Fibroblast of skin of right quadriceps (primary cell): ENCODE measurements around the gene SAMSN1.
"Not testable (repeated sequence)": the region's sequence is repeated elsewhere in the genome, so short reads cannot be mapped to it uniquely, and the experiment has no call there.

Source experiments
- DNase-seq: peaks from one replicate; pipeline ENCODE4 v3.0.0-alpha.2; 2013

Gene SAMSN1

DNA sequence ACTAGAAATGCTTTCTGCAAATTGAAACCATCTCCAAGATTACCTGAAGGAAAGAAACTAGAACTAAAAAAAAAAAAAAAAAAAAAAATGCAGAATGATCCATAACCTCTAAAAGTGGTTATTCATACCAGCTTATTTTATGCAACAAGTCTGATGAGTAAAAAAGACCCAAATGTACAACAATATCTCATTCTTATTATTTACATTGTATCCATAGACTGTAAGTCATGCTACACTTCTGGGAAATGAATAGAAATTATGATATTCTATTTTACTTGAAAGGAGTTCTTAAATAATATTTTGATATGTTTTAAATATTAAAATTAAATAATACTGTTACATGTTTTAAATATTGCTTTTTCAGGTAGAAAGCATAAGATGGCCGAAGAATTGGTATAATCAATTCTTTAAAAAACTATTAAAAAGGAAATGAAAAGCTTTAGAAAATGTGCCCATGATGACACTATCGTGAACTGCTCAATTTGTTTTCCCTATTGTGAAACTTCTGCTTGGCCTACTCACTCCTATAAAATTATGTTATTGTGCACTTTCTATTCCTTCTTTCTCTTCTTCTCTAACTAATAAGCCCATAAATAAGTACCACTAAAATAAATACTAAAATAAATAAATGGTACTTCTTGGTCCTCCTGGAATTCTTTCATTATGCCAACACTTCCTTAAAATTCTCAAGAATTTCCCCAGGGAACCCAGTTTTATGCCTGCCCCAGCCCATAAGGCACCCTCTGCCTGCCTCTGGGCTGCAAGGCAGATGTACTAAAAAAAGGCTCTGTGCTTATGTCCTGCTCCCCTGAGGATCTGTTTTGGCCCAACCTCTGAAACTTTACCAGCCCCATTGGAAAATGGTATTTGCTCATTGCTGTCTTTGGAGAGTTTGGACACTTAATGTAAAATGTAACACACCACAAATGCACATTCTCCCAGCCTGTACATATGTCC, 18.1 kb downstream of the SAMSN1 start:
- no peak for DNase-seq

GRCh38 chr21:14526836-14527695, 19.0 kb downstream of the SAMSN1 start:
- no peak for DNase-seq

- DNase-seq, result no peak
Observed at GRCh38 chr21:14526199-14526598, 19.9 kb downstream of the SAMSN1 start.

GRCh38 chr21:14523234-14523633, 22.9 kb downstream of the SAMSN1 start:
- no peak for DNase-seq

- DNase-seq, result no peak
Observed at GRCh38 chr21:14522736-14523135, 23.4 kb downstream of the SAMSN1 start.

- no peak for DNase-seq
Observed at GRCh38 chr21:14520535-14520934, 25.6 kb downstream of the SAMSN1 start.

DNA sequence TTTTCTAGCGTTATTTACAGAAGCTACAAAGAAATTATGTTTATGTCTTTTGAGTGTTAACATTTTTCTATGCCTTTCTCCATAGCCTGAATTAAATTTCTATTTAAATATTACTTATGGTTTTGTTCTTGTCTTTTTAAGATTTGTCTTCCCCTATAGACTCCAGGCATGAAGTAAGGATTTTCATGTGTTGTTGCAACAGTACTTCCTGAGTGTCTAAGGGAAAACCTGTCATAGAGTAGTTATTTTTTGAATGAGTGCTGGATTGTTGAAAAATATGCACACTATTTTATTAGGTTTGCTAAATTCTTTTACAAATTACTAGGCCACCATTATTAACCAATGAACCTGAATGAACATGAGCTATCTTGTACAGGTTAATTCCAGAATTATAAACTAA, 27.1 kb downstream of the SAMSN1 start:
- no peak for DNase-seq

- DNase-seq, result no peak
Observed at GRCh38 chr21:14513804-14514203, 32.3 kb downstream of the SAMSN1 start.

DNA sequence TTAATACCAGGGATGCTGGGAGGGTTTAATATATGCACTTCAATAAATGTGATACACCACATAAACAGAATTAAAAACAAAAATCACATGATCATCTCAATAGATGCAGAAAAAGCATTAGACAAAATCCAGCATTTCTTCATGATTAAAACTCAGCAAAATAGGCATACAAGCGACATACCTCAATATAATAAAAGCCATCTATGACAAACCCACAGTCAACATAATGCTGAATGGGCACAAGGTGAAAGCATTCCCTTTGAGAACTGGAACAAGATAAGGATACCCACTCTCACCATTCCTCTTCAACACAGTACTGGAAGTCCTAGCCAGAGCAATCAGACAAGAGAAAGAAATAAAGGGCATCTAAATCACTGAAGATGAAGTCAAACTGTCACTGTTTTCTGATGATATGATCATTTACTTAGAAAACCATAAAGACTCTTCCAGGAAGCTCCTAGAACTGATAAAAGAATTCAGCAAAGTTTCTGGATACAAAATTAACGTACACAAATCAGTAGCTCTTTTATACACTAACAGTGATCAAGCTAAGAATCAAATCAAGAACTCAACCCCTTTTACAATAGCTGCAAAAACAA, 39.2 kb downstream of the SAMSN1 start:
- not testable (repeated sequence) for DNase-seq

GRCh38 chr21:14500873-14501272, 45.2 kb downstream of the SAMSN1 start:
- no peak for DNase-seq

DNA sequence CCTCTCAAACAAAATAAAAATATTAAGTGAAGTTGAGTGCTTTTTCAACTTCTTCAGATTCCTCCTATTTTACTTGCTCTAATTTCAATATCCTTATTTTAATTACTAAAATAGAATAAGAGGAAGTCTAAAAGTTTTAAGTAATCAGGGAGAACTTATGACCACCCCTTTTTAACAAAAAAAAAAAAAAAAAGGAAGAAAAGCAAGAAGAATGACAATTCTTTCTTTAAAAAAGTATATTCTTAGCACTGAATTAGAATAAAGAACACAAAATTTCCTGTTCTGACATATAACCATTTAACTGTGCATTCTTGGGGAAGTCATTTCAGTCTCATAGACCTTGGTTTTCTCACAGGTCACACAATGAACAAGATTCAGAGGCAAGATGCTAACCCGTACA, 46.8 kb downstream of the SAMSN1 start:
- DNase-seq, result no peak

GRCh38 chr21:14497825-14498224, 48.3 kb downstream of the SAMSN1 start:
- DNase-seq, result no peak

DNA sequence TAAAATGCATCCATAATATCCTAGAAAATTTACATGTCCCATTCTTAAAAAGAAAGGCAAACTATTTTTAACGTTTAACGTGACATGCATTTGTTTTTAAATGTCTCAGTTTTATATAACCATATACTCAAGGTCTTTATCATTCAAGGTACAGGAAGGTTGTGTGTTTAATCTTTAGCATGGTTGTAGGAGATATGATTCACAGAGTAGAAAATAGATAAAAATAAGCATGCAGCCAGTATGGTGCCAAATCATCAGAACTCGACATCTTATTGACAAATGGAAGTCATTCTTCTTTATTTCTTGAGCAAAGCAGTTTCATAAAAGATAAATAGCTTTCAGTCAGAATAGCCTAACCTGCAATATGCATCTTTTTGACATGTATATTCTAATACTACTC, 51.0 kb downstream of the SAMSN1 start:
- DNase-seq, result no peak

DNA sequence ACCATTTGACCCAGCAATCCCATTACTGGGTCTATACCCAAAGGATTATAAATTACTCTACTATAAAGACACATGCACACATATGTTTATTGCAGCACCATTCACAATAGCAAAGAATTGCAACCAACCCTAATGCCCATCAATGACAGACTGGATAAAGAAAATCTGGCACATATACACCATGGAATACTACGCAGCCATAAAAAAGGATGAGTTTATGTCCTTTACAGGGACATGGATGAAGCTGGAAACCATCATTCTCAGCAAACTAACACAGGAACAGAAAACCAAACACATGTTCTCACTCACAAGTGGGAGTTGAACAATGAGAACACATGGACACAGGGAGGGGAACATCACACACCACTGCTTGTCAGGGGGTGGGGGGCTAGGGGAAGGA, 51.9 kb downstream of the SAMSN1 start:
- not testable (repeated sequence) for DNase-seq

DNA sequence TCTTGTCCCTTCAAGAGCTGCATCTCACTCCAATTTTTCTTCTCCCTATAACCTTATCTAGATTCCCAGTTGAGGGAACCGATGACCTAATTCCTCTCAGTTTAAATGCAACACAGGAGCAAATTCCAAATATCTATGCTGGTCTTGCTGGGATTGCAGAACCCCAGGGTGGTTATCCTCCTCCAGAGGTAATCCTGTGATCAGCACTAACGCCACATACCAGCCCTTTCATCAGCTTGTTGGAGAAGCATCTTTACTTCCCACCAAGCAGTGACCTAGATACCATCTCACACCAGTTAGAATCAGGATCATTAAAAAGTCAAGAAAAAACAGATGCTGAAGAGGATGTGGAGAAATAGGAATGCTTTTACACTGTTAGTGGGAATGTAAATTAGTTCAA, 52.4 kb downstream of the SAMSN1 start:
- no peak for DNase-seq

- DNase-seq, result no peak
Observed at GRCh38 chr21:14492931-14493330, 53.2 kb downstream of the SAMSN1 start.

DNA sequence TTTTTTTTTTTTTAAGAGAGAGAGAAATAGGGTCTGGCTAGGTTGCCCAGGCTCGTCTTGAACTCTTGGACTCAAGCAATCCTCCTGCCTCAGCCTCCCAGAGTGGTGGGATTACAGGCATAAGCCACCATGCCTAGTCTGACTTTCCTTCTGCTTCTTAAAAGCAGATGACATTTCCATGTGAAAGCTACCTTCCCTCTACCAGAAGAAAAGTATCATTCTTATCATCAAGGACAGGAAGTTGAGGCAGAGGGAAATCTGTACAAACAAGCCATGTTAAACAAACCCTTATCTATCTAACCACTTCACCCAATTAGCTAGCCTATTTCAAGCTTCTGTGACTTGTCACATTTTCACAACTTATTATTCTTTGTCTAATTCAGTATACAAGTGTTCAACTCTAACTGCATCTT, 54.8 kb downstream of the SAMSN1 start:
- DNase-seq, result no peak

- no peak for DNase-seq
Observed at GRCh38 chr21:14488672-14489204, 57.4 kb downstream of the SAMSN1 start.

DNA sequence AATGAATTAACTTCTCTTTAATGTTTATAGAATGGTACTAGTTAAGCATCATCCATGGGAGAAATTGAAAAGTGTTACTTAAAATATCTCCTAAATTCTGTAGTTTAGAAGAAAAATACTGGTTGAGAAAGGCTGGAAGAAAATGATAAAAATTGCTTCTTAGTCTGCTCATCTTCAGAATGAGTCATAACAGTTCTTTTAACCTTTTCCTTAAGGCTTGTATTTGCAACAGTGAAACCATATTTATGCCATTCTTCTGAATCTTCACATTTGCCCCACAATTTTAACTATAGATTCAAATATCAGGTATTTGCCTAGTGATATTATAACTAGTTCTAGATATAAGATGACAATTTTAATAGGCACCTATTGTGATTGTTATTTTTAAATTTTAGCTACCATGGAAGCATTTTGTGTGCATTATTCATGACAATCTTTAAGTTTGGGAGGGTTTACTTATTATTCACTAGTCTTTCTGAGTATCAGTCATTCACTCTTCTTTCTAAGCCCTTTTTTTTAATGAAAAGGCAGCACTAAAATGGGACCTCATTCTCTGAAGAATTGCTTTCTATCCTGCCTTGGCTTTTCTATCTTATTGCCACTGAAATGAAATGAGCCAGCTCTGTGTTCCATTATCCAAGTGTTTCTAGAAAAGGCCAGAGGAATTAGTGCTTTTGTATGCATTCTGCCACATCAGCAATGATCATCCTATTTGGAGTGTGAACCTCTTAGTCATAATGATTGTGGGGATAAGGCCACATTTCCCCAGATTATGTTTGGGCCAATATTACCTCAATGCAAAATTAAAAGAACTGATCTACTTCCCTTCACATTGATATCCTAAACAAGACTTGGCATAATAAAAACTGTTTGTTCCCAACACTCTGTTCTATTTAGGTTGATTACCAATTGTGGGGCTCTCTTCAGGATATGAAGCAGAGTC, 58.4 kb downstream of the SAMSN1 start:
- DNase-seq, result no peak

- DNase-seq, result no peak
Observed at GRCh38 chr21:14486869-14487268, 59.2 kb downstream of the SAMSN1 start.

DNA sequence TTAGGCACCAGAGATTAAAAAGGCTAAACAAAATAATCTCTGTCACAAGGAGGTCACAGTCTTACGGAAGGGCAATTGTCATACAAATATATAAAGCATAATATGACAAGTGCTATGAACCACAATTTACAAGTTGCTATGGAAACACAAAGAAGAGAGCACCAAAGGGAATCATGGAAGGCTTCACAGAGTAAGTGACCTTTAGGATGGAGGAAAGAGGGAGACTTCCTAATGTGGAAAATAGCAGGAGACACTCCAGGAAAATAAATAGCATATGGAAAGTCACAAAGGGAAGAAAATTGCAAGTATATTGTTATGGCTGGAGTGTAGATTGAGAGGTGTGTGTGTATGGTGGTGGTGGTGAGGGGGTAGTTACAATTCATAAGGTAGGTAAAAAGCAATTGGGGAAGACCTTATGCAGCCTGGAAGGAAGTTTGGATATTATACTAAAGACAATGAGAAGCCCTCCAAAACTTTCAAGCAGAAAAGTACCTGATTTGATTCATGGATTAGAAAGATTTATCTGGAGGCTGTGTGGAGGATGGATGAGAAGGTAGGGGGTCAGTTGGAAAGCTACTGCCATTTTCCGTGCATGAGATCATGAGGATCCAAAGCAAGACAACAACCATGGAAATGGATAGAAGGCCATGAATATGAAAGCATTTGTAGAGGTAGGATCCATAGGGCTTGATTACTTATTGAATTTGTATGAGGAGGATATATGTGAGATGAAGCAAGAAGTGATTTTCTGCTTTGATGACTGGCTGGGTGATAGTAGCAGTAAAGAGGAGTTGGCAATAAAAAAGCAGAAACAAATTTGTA, 61.7 kb downstream of the SAMSN1 start:
- no peak for DNase-seq
